Astrocyte of the spinal cord (primary cell): ENCODE results near the gene RTP4.

Experiments used
- DNase-seq: peaks from one replicate; pipeline ENCODE4 v3.0.0; 2011; ENCODE audit warnings: low read depth, low spot score
- H3K4me3 ChIP-seq: 2 replicates; pipeline ENCODE4 v1.5.1; 2011; ENCODE audit warnings: low read depth, mild to moderate bottlenecking, low read length, moderate library complexity
- in situ Hi-C: cut with HindIII; loops from 2 replicates; pipeline ENCODE4 v1.10.0; 2017; ENCODE audit warnings: low sequenced_read_pairs
- TF ChIP-seq, protein P1 (sequence below): IDR thresholded peaks from 2 replicates; pipeline ENCODE4 v1.5.1; 2012; ENCODE audit warnings: low read depth, mild to moderate bottlenecking, low read length, inconsistent platforms

Gene RTP4, protein sequence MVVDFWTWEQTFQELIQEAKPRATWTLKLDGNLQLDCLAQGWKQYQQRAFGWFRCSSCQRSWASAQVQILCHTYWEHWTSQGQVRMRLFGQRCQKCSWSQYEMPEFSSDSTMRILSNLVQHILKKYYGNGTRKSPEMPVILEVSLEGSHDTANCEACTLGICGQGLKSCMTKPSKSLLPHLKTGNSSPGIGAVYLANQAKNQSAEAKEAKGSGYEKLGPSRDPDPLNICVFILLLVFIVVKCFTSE

DNA sequence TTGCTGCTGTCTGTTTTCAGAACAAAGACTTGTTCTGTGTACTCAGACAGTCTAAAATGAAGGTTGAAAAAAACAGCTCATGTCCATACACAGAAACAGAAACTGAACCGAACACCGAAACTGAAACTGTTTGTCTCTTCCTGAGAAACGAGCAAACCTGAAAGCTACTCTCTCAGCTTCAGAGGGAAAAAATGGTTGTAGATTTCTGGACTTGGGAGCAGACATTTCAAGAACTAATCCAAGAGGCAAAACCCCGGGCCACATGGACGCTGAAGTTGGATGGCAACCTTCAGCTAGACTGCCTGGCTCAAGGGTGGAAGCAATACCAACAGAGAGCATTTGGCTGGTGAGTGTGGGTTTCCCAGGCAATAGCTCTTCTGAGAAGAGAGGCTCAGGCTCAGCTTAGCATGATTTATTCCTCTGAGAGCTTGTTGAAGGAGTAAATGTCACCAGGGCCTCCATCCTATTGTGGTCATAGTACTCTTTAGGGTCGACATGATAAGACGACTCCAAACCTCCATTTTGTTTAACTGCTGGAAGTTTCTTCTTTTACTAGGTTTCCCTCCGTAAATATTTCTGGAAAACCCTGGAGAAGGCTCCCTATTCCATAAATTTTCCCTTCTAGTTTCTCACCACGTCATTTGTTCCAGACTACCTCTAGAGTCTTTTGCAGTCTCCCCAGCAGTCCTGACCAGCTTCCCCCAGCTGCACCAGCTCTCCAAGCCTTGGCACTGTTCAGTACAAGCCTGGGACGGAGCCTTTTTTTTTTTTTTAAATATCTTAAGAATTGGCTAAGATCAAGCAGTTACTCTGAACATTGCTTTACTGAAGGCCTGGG is at the start of gene RTP4:
Gene RTP4 (plus strand): TSS at position 135 of the 838 bp plus-strand sequence. CDS start 57 bp downstream, at position 192.
- TF ChIP-seq, protein P1, sequence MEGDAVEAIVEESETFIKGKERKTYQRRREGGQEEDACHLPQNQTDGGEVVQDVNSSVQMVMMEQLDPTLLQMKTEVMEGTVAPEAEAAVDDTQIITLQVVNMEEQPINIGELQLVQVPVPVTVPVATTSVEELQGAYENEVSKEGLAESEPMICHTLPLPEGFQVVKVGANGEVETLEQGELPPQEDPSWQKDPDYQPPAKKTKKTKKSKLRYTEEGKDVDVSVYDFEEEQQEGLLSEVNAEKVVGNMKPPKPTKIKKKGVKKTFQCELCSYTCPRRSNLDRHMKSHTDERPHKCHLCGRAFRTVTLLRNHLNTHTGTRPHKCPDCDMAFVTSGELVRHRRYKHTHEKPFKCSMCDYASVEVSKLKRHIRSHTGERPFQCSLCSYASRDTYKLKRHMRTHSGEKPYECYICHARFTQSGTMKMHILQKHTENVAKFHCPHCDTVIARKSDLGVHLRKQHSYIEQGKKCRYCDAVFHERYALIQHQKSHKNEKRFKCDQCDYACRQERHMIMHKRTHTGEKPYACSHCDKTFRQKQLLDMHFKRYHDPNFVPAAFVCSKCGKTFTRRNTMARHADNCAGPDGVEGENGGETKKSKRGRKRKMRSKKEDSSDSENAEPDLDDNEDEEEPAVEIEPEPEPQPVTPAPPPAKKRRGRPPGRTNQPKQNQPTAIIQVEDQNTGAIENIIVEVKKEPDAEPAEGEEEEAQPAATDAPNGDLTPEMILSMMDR: no peak
- in situ Hi-C loops: no loop called here
- H3K4me3 ChIP-seq: peak within 1 kb of the TSS; percentile 23
- peak; percentile 66 for DNase-seq

DNA sequence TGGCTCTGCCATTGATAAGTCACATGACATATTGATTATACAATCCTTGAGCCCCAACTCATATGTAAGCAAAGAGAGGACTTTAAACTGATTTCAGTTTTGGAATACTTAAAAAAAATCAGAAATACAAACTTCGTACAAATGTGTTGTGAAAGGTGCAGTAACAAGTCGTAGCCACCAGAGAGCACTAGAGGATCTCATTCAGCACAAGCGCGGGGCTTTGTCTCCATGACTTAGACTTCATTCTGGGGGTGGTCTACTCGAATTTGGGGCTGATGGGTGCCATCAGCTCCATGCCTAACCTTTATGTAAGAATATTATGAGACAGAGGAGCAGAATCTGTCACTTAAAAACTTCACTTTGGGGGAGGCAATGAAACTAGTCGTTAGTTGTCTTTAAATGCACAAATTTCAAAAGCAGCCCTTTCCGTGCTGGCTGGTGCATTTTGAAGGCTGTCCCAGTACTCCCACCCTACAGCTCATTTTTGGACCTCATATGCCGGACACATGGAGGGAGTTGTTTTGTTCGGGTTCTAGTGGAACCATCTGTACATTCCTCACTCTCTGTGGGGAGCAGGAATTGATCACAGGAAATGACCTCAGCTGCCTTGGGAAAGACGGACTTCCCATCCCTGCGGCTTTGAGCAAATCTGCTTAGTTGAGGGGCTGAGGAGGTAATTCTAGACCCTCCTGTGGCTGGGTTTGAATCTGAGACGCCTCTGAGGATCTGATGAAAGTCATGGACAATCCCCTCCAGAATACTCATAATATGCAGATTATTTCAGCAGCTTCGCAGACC is 49.2 kb upstream of the RTP4 start:
- TF ChIP-seq, protein P1: peak; percentile 87
- in situ Hi-C loops: loop anchor here (10.0 kb wide), 1 partner anchor 356 kb away; the partner anchor contains the start of gene SST
- peak; percentile 68 for DNase-seq
- peak overlapping the region; percentile 14 for H3K4me3 ChIP-seq

DNA sequence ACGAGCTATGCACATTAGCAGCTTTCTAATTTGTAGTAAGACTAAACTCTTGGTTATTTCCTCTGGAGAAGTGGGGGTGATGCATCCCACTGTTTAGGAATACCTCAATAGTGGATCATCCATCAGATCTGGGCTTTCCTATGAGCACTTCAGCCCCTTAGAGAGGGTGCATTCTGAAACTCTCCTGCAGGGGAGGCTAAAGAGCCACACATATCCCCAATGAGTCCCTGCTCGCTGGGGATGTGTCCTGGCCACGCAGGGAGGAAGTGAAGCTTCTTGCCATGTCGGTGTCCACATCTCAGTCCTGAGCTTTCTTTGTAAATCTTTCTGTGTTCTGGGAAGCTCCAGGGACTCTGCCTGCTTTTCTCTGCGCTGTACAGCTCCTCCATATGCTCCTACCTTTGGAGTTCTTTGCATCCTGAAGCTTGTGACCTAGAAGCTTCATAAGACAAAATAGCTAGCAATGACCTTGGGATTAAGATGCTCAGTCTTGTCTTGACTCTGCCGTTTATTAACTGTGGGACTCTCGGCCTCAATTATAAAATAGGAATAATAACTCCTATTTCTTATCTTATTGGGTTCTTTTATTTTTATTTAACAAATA is 48.4 kb upstream of the RTP4 start:
- DNase-seq: peak; percentile 58
- TF ChIP-seq, protein P1: peak; percentile 92
- no peak overlapping the region for H3K4me3 ChIP-seq
- in situ Hi-C loops: loop anchor here (10.0 kb wide), 1 partner anchor 355 kb away; the partner anchor contains the start of gene SST

DNA sequence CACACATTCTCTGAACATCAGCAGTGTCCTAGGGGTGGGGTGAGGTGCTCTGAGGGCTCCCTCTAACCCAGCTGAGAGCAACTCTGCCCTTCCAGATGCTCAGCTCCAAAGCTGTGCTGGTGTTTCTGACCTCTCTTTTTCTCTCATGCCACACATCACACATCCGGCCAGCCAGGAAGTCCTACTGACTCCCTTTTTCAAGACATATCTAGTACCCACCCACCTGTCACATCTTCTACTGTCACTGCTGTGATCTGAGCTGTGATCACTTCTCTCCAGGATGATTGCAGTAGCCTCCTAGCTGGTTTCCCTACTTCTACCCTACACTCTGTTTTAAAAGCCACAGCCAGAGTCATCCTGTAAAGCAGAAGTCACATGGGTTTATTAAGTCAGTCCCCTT is 46.4 kb upstream of the RTP4 start:
- TF ChIP-seq, protein P1: no peak
- H3K4me3 ChIP-seq: no peak overlapping the region
- in situ Hi-C loops: no loop called here
- no peak for DNase-seq

DNA sequence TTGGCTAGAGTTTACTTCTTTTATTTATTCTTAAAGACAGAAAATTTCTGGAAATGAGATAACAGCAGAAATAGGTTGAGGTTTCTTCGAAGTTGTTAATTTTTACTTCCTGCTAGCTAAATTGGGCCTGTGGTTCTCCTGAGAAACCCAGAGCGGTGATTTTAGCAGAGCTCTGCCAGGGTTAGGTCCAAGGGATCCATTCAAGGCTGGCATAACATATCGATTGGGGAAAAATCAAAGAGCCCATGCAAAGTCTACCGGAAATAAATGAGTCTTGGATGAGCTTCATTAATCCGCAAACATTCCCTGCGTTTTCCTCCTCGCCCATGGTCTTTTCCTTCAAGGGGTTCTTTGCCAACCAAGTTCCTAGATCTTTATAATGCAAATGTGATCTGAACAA is 45.9 kb upstream of the RTP4 start:
- in situ Hi-C loops: no loop called here
- no peak overlapping the region for H3K4me3 ChIP-seq
- TF ChIP-seq, protein P1: no peak
- DNase-seq: no peak

DNA sequence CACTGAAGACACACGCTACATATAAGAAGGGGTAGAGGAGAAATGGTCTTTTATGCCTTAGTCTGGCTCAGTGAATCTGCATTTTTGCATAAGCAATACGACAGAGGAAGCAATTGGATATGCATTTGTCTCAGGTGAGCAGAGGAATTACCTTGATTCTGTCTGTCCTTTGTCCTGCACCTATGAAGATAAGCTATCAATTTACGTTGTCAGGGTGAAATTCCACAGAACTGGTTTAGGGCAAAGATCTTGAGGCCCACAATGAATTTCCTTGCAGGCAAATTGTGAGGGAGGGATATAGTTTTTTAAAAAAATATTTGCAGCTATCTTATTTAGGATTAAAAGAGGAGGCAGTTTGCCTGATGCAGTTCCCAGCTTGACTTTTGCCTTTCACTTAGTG is 45.1 kb upstream of the RTP4 start:
- TF ChIP-seq, protein P1: no peak
- in situ Hi-C loops: no loop called here
- no peak for DNase-seq
- H3K4me3 ChIP-seq: no peak overlapping the region
